DMS53 (cell line): ENCODE results near the gene AXDND1.
"Not testable (repeated sequence)": the region's sequence is repeated elsewhere in the genome, so short reads cannot be mapped to it uniquely, and the experiment has no call there.

Source experiments
- DNase-seq: peaks from one replicate; lab custom pipeline; 2025; lab: John Stamatoyannopoulos, UW

AXDND1 gene

DNA sequence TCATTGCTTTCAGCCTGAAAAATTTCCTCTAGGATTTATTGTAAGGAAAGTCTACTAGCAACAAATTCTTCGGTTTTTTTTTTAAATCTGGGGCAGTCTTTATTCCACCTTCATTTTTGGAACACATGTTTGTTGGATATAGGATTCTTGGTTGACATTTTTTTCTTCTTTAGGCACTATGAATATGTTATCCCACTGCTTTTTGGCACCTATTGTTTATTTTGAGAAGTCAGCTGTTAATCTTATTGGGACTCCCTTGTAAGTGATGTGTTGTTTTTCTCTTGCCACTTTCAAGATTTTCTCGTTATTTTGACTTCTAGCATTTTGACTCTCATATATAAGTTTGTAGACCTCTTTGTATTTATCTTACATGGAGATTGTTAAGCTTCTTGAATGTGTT, 110.7 kb downstream of the AXDND1 start:
- peak; percentile 11 for DNase-seq

DNA sequence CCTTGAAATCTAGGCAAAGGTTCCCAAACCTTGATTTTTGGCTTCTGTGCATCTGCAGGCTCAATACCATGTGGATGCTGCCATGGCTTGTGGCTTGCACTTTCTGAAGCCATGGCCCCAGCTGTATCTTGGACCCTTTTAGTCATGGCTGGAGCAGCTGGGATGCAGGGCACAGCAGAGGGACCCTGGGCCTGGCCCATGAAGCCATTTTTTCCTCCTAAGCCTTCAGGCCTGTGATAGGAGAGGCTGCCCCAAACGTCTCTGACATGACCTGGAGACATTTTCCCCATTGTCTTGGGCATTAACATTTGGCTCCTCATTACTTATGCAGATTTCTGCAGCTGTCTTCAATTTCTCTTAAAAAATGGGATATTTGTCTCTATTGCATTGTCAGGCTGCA, 112.6 kb downstream of the AXDND1 start:
- DNase-seq: no peak

DNA sequence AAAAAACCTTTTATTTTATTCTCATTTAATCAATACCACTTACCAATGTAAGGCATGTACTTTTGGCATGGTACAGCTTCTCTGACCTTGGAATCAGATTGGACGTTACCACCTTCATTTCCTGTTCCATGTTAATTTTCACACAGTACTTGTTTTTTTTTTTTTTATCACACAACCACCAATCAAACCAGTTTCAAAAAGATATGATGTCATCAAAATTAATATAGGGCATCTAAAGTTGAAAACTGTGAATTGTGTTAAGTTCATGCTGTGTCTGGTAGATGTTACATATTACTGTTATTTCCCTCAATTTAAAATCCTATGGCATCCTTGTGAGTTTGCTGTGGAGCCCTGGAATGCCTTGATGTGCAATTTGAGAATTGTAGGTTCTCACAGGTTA, 124.8 kb downstream of the AXDND1 start:
- DNase-seq: no peak

DNA sequence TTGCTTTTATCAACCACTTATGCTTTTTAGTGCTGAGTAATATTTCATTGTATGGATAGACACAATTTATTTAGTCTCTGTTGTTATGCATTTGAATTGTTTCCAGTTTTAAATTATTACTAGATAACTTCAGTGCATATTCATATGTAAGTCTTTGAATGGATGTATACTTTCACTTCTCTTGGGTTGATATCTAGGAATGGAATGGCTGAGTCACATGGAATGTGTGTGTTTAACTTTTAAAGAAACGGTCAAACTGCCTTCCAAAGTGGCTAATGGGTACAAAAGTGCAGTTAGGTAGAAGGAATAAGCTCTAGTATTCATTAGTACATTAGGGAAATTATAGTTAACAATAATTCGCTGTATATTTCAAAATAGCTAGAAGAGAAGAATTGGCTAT, 127.6 kb downstream of the AXDND1 start:
- no peak for DNase-seq

DNA sequence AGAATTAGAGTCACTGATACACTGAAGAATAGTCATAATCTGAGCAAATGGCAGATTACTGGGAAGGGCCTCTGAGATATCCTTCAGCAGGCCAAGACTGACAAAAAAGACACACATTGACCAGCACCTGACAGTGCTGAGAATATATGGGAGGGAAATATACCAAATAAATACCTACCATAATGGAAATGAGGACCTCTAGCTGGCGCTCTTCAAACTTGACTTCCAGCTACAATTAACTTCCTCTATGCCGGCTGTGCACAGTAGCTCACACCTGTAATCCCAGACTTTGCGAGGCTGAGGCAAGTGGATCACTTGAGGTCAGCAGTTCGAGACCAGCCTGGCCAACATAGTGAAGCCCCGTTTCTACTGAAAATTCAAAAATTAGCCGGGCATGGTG, 140.4 kb downstream of the AXDND1 start:
- DNase-seq: no peak

DNA sequence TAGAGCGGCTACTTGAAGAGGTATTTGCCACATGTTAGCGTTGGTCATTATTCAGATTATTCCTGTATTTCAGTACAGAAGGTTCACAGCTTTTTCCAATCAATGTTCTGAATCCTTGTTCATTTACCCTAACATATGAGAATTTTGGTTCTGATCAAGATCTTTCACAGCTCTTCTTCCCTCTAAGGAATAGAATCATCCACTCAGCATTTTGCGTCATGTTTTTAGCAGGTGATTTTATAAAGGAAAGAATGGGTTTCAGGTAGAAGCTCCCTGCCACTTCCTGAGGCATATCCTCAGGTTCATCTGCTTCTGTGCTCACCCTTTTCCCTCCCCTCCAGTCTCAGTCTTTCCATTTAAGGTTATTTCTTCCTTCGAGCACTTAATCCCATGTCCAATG, 143.6 kb downstream of the AXDND1 start:
- no peak for DNase-seq

DNA sequence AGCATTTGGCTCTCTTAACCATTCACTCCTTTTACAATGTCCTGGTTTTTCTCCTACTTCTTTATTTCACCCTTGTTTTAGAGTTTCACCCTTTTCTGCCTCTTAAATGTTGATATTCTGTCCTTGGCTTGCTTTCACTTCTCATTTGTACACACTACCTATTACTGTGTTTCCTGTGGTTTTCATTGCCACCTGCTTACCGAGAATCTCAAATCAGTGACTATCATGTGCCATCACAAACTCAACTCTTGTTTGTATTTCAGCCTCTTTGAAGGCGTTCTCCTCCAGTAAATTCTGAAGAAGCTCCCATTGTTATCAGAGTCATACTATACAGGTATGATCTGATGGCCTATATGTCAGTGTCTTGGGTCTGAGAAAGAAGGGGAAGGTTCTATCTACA, 144.3 kb downstream of the AXDND1 start:
- peak; percentile 47 for DNase-seq

DNA sequence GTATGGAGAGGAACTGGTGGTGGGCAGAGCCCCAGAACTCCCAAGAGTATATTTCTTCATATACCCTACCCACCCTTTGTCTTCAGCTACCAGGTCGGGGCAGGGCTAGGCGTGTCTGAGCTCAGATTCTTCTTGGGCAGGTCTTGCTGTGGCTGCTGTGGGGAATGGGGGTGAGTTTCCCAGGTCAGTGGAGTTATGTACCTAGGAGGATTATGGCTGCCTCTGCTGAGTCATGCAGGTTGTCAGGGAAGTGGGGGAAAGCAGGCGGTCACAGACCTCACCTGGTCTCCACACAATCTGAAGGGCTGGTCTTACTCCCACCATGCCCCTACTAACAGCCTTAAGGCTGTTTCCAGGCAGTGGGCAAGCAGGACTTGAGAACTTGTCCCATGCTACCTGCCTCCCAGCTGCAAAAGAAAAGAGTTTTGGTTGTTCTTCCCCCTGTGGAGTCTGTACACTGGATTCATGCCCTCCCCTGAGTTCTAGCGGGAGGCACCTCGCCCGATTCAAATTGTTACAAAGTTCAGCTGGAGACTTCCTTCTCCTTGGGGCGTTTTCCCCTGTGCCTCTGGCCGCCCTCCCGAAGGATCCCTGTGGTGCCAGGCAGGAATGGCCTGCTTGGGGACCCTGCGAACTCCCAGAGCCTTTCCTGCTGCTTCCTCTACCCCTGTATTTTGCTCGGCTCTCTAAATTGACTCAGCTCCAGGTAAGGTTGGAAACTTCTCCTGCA, 151.4 kb downstream of the AXDND1 start:
- no peak for DNase-seq

DNA sequence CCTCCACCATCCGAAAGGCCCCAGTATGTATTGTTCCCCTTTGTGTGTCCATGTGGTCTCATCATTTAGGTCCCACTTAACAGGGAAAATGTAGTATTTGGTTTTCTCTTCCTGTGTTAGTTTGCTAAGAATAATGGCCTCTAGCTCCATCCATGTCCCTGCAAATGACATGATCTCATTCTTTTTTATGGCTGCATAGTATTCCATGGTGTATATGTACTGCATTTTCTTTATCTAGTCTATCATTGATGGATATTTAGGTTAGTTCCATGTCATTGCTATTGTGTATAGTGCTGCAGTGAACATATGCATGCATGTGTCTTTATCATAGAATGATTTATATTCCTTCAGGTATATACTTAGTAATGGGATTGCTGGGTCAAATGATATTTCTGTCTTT, 152.8 kb downstream of the AXDND1 start:
- not testable (repeated sequence) for DNase-seq

DNA sequence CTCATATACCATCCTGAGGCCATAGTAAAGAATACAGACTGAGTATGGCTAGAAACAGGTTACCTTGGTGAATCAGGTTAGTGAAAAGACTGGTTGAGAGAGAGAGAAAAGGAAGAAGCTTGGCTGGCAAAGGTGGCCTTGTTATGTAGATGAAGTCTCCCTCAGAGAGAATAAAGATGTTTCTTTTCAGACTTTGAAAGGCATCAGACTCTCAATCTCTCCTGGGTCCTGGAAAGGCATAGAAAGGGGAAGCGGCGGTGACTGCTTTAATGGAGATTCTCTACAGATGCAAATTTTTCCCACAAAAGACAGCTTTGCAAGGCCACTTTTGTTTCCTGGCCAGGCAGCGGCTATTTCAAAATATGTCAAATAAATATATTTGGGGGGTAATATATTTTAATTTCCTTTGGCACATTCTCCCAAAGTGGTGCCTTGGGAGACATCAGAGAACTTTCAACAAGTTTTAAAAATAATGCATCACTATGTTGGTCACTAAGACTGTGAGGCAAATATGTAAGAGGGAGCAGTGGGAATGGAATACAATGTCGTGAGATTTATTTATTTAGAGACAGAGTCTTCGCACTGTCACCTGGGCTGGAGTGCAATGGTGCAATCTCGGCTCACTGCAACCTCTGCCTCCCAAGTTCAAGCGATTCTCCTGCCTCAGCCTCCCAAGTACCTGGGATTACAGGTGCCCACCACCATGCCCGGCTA, 163.9 kb downstream of the AXDND1 start:
- no peak for DNase-seq

DNA sequence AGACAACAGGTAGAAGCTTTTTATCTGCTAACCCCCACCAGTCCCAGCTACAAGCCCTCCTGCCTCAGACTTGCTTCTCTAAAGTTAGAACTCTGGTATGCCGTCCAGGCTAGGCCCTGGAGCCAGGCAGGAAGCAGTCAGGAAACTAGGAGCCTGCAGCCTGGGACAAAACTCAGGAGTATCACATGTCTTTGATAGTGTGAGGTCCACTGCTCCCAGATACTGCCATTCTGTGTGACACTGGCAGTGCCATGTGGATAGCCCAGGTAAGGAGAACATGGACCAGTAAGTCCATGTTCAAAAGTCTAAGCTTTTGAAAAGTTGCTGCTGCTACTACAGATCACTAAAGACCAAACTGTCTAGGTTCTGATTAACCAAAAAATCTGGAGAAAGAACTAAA, 164.6 kb downstream of the AXDND1 start:
- DNase-seq: no peak

DNA sequence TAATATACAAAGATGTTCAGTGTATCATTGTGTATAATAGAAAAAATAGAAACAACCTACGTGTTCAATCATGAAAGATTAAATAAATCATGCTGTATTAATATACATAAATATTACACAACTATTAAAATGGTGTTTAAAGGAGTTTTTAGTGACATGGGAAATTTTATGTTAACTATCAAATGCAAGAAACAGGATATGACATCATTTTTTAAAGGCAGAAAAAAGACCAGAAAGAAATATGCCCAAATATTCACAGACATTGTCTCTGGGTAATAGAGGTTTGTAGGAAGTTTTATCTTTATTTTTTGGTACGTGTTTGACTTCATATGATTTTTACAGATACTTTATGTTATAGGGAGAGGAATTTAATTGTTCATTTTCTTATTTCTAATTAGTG, 176.0 kb downstream of the AXDND1 start:
- no peak for DNase-seq

DNA sequence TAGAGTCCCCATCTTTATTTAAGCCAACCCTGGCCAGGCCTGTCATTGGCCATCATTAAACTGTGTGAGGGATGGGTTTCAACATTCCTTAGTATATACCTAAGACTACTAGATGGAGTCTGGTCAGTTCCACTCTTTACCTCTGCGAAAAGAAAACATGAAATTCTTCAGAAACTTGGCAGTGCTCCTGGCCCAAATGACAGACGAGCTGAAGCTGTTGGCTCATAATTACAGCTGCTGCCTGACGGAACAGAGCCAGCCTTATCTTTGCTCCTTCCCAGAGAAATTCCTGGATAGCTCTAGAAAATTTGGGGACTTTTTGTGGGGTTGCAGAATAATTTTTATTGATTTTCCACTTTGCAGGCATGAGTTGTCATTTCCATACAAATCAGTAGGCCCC, 179.6 kb downstream of the AXDND1 start:
- DNase-seq: no peak

DNA sequence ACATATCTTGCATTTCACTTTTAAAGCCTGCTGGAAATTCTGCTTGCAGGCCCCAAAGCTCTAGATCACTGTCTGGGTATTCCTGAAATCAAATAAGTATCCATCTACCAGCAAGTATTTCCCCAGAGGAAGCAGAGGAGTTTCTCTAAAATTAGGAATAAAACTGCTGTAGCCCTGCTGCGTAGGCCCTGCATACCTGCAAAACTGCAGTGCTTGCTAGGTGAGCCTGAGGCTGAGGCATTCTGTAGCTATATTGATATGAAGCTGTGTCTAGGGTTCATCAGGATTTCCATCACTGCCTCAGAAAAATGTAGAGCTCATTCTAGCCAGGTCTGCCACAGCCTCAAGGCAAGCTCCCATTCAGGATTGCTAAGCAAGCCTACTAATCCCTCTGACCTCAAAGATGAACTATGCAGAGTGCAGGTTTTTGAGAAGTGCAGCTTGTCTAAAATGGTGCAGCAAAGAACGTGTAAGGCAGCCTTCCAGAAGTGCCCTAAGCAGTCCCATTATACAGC, 181.3 kb downstream of the AXDND1 start:
- DNase-seq: no peak

DNA sequence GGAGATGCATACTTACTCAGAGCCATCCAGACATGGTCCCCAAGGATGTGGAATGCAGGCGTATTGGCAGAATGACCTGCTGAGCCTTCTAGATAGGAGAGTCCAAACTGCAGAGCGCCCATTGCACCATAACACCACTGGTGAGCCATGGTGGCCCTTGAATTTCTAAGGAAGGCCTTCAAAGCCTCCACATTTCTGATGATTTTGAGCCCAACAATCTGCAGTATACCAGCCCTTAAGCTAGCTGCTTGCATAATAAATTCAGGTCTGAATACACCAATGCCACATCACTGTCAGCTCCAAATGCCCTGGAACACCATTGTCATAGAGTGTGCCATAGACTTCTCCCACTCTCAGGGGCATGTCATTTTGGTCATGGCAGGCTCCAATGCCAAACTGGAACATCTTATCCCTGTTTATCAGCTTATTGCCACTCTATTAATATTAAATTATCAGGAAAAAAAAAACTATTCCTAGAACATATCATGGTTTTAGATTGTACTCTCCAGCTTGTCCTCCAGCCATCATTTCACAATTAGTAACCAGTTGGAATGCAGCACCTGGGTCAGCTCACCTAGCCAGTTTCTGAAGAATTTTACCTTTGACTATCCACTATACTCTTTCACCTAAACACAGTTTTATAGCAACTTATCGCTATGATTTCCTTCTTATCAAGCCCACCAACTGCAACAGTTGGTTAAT, 183.0 kb downstream of the AXDND1 start:
- no peak for DNase-seq

DNA sequence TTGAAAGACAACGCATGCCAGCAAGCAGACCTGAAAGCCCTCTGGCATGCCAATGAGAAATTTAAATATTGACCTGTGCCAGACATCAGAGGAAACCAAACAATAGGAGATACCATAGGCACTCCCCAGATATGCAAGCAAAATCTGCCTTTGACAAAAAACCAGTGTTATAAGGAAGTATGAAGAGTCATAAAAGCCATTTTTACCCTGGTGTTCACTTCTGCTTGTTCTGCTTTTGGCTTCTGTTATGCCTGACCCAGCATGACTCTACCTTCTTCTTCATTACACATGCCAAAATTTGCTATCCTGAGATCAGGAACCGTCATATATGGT, 183.6 kb downstream of the AXDND1 start:
- DNase-seq: no peak

DNA sequence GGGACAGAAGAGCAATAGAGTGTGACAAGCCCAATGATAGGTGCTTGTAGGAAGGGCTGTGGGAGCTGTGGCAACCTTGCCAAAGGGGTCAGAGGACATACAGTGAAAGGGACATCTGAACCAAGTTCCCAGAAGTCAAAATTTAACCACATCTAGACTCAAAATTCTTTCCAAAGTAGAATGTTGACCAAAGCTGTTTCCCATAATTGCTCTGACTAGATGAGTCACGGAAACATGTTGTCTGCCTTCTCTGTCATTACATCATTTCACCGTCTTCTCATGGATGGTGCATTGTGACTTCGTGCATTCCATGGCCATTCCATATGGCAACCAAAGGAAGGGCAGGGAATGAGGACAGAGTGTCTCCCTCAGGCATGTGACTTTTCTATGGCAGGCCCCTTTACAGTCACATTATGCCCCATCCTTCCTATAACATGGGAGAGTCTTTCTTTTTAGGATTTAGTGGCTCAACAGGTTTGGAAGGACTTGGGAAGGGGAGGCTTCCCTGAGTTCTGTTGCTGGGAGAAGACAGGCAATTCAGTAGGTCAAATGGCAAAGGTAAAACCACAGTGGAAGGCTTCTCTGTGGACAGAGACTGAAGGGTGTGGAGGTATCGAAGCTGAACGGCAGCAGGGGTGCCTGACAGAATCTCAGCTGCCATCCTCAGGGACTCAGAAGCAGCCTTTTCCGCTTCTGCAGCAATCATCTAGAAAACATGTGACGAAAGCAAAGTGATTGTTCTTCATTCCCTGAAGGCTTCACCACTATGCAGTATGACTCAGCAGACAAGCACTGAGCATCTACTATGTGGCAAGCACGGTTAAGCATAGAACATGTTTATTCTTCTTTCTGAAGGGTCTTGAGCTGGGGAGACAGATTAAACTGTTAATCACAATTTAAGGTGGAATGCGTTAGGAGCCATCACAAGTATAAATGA, 185.2 kb downstream of the AXDND1 start:
- DNase-seq: peak; percentile 25

DNA sequence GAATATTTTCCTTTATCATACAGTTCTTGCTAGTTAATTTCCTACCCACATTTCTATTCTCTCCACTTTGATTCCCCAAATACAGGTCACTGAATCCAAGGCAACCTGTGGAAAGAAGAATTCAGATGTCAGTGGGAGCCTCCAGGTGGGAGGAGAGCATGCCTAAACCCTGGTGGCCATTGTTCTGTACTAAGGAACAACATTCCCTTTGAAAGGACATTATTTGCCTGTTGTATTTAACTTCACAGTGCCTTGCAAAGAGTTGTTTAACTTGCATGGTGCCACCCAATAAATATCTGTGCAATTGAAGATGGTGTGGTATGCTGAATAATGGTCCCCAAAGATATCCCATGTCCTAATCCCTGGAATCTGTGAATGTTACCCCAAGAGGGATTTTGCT, 188.7 kb downstream of the AXDND1 start:
- no peak for DNase-seq

DNA sequence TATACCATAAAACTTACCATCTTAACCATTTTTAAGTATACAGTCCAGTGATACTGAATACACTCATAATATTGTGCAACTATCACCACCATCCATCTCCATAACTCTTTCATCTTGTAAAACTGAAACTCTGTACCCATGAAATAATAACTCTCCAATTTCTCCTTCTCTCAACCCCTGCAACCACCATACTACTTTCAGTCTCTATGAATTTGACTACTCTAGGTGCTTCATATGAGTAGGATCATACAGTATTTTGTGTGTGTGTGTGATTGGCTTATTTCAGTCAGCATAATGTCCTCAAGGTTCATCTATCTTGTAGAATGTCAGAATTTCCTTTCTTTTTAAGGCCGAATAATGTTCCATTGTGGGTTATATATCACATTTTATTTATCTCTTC, 192.3 kb downstream of the AXDND1 start:
- no peak for DNase-seq

DNA sequence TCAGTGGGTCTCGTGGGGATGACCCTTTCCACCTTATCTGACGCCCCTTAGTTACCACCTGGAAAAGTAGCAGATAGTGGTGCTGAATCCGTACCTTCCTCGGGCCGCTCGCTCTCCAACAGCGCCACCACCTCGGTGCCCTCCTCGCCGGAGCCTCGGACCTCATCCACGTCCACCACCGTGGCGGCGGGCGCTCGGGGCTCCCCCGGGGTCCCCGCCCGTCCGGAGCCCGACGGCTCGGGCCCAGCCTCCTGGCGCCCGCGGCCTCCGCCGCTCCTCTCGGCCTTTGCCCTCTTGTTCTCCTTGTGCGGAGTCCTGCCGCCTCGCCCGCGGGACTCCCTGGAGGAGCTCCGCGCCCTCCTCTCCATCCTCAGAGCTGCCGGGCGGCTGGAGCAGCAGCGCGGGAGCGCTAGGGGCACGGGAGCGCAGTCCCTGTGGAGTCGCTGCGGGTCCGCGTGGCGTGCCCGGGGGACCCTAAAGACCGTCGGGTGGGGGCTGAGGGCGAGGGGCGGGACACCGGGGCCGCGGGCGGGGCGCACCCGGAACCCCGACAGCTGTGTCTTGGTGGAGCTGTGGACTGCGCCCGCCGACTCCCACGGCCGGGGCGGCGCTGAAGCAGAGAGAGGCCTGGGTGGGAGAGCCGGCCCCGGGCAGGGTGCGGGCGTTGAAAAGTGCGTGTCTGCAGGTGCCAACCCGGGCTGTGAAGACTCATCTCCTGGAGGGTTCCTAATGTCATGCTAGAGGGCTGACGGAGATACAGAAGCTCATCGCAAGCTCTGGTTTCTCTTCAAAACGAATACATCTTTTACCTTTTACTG, 209.9 kb downstream of the AXDND1 start, which contains the start of gene NPHS2:
TSS of gene NPHS2 (minus strand) at position 452 of the 818 bp plus-strand sequence. CDS start at position 368, 84 bp downstream.
- DNase-seq: peak; percentile 51

DNA sequence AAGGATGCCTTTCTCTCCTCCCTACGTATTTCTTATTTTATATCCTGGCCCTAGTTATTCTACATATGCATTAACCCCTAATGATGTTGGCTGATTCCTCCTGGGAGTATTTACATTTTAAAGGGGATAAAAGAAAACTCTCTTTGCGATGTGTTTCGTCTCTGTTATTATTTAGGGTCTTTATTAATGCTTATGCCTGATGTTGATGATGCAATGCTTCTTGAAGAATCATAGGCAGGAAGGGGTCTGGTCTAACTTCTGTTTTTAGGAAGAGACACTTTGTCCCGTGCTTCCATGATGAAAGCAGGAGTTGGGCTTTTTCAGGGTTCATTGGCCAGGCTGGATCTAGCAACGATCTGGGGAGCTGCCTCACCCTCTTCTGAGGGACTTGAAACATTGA, 210.7 kb downstream of the AXDND1 start:
- no peak for DNase-seq
